HG02943 (cell line): ENCODE results near the gene TMEM18.

Experiments used
- ATAC-seq: cut with Tn5 transposase; IDR thresholded peaks from one replicate; pipeline ENCODE4 v1.9.1; 2021; ENCODE audit warnings: mild to moderate bottlenecking, low read depth, moderate library complexity; ENCODE audit not compliant: unreplicated experiment

TMEM18 gene

GRCh38 chr2:623130-623922 lies 53.9 kb downstream of the TMEM18 start:
- no peak for ATAC-seq

GRCh38 chr2:622357-622756 lies 54.8 kb downstream of the TMEM18 start:
- ATAC-seq = no peak

- ATAC-seq = no peak
These were observed 55.7 kb downstream of the TMEM18 start for GRCh38 chr2:621303-622099.

GRCh38 chr2:620471-621302 lies 56.5 kb downstream of the TMEM18 start:
- no peak for ATAC-seq

GRCh38 chr2:620004-620403 lies 57.2 kb downstream of the TMEM18 start:
- ATAC-seq = no peak

- ATAC-seq = no peak
These were observed 58.7 kb downstream of the TMEM18 start for GRCh38 chr2:618422-618990.

GRCh38 chr2:618005-618404 lies 59.2 kb downstream of the TMEM18 start:
- ATAC-seq = no peak
